ENCODE results near the gene SPOP. TPM values are rescaled to one million over a fixed set of nuclear protein-coding genes. Genes with fewer than 3 reads are reported as not detected.

SPOP gene
- total and polyA plus RNA-seq, 9 of the 15 experiments (the other 6 are each of a cell fraction or from before 2014, with no cell fraction given) = 34.2 to 65.9 (median 39.7) TPM

DNA sequence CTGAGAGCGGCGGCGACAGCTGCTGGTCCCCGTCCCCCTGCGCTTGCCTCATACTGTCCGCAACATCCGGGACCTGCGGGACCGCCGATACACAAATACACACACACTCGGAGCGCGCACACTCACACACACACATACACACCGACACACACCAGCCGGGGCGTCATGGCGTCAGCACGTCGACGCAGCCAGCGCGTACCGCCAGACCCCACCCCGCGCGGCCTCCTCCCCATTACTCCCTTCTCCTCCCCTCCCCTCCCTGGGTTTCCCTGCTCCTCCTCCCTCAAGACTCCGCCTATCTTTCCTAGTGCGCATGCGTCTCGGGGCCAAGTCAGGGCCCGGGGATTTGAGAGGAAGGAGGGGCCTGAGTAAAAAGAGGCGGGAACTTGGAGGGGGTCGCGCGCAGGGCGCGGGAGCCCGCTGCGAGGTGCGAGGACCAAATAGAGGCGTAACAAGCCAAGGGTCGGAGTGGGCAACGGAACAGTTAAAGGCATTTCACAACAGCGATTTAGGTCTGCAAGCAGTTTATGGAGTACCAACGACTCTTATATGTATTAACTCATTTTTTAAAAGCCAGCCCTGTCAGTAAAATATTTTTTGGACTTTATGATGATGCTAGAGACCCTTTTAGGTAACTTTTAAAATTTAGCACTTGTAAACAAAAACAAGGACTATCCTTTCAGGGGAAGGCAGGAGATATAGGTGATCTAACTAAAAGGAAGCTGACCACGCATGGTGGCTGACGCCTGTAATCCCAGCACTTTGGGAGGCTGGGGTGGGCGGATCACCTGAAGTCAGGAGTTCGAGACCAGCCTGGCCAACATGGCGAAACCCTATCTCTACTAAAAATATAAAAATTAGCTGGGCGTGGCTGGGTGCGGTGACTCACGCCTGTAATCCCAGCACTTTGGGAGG, at the start of gene SPOP (continued):
- TF ChIP-seq ID3 (CRISPR knock-in tag; IDR thresholded peaks at IDR 0.05) = no peak
- no peak for TF ChIP-seq ID3 (tag; IDR thresholded peaks at IDR 0.05)
- peak; percentile 91 for TF ChIP-seq ZNF740 (CRISPR knock-in tag; IDR thresholded peaks at IDR 0.05)
- peak in 1 of 2 experiments; percentile 81; a peak in 2 of 4 replicates for TF ChIP-seq ZNF740 (tag; IDR thresholded peaks at IDR 0.05)
- no peak for TF ChIP-seq PTRF (tag; IDR thresholded peaks at IDR 0.05)
- peak; percentile 90 for TF ChIP-seq ATF7 (IDR thresholded peaks at IDR 0.05)
- no peak for TF ChIP-seq ETV6 (IDR thresholded peaks at IDR 0.05; ENCODE audit: borderline replicate concordance in 1 of 2, low read depth in 2 of 2, low read length in 1 of 2)
- no peak for TF ChIP-seq ETV6 (CRISPR knock-in tag; IDR thresholded peaks at IDR 0.05; ENCODE audit: borderline replicate concordance)
- peak; percentile 31; the same call in 1 of the 2 replicates for TF ChIP-seq DPF2 (IDR thresholded peaks at IDR 0.05)
- TF ChIP-seq BHLHE40 (IDR thresholded peaks at IDR 0.05; ENCODE audit: low read length) = peak; percentile 15; the same call in 1 of the 2 replicates
- peak; percentile 91 for TF ChIP-seq MYNN (IDR thresholded peaks at IDR 0.05)
- no peak for TF ChIP-seq MYNN (CRISPR knock-in tag; IDR thresholded peaks at IDR 0.05)
- TF ChIP-seq SMAD4 (CRISPR knock-in tag; conservative IDR thresholded peaks at IDR 0.05) = peak; percentile 2; the same call in 1 of the 2 replicates
- peak; percentile 37; the same call in 1 of the 2 replicates for TF ChIP-seq MYC (IDR thresholded peaks at IDR 0.05; ENCODE audit: low read depth, low read length)
- TF ChIP-seq MYC (CRISPR knock-in tag; IDR thresholded peaks at IDR 0.05; ENCODE audit: borderline replicate concordance, low read depth) = no peak
- peak; percentile 69; the same call in 1 of the 2 replicates for TF ChIP-seq ADNP (tag; IDR thresholded peaks at IDR 0.05)
- TF ChIP-seq, protein P1, sequence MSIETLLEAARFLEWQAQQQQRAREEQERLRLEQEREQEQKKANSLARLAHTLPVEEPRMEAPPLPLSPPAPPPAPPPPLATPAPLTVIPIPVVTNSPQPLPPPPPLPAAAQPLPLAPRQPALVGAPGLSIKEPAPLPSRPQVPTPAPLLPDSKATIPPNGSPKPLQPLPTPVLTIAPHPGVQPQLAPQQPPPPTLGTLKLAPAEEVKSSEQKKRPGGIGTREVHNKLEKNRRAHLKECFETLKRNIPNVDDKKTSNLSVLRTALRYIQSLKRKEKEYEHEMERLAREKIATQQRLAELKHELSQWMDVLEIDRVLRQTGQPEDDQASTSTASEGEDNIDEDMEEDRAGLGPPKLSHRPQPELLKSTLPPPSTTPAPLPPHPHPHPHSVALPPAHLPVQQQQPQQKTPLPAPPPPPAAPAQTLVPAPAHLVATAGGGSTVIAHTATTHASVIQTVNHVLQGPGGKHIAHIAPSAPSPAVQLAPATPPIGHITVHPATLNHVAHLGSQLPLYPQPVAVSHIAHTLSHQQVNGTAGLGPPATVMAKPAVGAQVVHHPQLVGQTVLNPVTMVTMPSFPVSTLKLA (conservative IDR thresholded peaks at IDR 0.05) = peak in 1 of 2 experiments; percentile 76
- peak; percentile 87 for TF ChIP-seq LCOR (CRISPR knock-in tag; IDR thresholded peaks at IDR 0.05)
- TF ChIP-seq CBX5 (IDR thresholded peaks at IDR 0.05; ENCODE audit: borderline replicate concordance, low read depth) = no peak
- TF ChIP-seq, protein P2, sequence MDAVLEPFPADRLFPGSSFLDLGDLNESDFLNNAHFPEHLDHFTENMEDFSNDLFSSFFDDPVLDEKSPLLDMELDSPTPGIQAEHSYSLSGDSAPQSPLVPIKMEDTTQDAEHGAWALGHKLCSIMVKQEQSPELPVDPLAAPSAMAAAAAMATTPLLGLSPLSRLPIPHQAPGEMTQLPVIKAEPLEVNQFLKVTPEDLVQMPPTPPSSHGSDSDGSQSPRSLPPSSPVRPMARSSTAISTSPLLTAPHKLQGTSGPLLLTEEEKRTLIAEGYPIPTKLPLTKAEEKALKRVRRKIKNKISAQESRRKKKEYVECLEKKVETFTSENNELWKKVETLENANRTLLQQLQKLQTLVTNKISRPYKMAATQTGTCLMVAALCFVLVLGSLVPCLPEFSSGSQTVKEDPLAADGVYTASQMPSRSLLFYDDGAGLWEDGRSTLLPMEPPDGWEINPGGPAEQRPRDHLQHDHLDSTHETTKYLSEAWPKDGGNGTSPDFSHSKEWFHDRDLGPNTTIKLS (IDR thresholded peaks at IDR 0.05; ENCODE audit: borderline replicate concordance, low read depth) = peak; percentile 74; the same call in 1 of the 2 replicates
- TF ChIP-seq, protein P3, sequence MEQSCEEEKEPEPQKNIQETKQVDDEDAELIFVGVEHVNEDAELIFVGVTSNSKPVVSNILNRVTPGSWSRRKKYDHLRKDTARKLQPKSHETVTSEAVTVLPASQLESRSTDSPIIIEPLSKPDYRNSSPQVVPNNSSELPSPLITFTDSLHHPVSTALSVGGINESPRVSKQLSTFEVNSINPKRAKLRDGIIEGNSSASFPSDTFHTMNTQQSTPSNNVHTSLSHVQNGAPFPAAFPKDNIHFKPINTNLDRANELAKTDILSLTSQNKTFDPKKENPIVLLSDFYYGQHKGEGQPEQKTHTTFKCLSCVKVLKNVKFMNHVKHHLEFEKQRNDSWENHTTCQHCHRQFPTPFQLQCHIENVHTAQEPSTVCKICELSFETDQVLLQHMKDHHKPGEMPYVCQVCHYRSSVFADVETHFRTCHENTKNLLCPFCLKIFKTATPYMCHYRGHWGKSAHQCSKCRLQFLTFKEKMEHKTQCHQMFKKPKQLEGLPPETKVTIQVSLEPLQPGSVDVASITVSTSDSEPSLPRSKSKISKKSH (CRISPR knock-in tag; IDR thresholded peaks at IDR 0.05) = no peak
- TF ChIP-seq SREBF2 (CRISPR knock-in tag; IDR thresholded peaks at IDR 0.05) = peak; percentile 71; the same call in 1 of the 2 replicates
